Measurements from ENCODE around the gene LRRFIP2.

- TF ChIP-seq SMC3 (IDR thresholded peaks at IDR 0.05; ENCODE audit: low read depth, low read length) (no peak), RFX5 (IDR thresholded peaks at IDR 0.05; ENCODE audit: low read depth, low read length) (no peak), POLR2A (IDR thresholded peaks at IDR 0.05; ENCODE audit: low read depth, low read length) (no peak), CTCF (conservative IDR thresholded peaks at IDR 0.05; ENCODE audit: low read depth, low read length) (no peak), FOS (IDR thresholded peaks at IDR 0.05; ENCODE audit: low read depth, low read length) (no peak), NFE2L2 (IDR thresholded peaks at IDR 0.05; ENCODE audit: low read depth, low read length) (no peak), MAZ (IDR thresholded peaks at IDR 0.05; ENCODE audit: borderline replicate concordance, low read depth, low read length) (no peak)
These were observed 106.4 kb downstream of the LRRFIP2 start for GRCh38 chr3:37068031-37068430.

All from IMR-90 (cell line).